Neural progenitor cell (in vitro differentiated cells): ENCODE data around the gene PLCG1.

Experiments
- CTCF ChIP-seq: fragments of 200-600 bp; sonication (generic); IDR thresholded peaks from 2 replicates; pipeline ENCODE4 v1.5.1; 2017; ENCODE audit warnings: antibody characterized with exemption, mild to moderate bottlenecking
- EZH2 ChIP-seq: fragments of 200-600 bp; sonication (generic); IDR thresholded peaks from 2 replicates; pipeline ENCODE4 v1.6.1; 2017; ENCODE audit warnings: antibody characterized with exemption, mild to moderate bottlenecking, moderate library complexity
- EZH2phosphoT487 ChIP-seq: fragments of 200-600 bp; sonication (generic); IDR thresholded peaks from 2 replicates; pipeline ENCODE4 v1.6.1; 2017; ENCODE audit warnings: antibody characterized with exemption

GRCh38 chr20:41087777-41088176 is 49.6 kb upstream of the PLCG1 start:
- TF ChIP-seq CTCF (no peak), EZH2phosphoT487 (no peak), EZH2 (no peak)
